IMR-90 (cell line): Measurements from ENCODE around the gene DENND1A. TPM values are rescaled to one million over a fixed set of nuclear protein-coding genes. Genes with fewer than 3 reads are reported as not detected.

Experiments used
- ATAC-seq: fragments of 200-7000 bp; cut with Tn5 transposase; 2 replicates; pipeline ENCODE4 v1.9.1; 2020; ENCODE audit warnings: low read depth, mild to moderate bottlenecking, moderate library complexity
- BruUV-seq: library from RNA; stranded (reverse); fragments of 400-500 nt; replicated peaks from 2 replicates; lab custom pipeline; 2021; lab: Mats Ljungman, UMichigan
- CTCF ChIA-PET: fragments of 300-600 bp; formaldehyde crosslinking; extraction: SDS; loops from one replicate; lab custom pipeline; 2021; ENCODE audit warnings: antibody characterized with exemption; lab: Yijun Ruan, JAX
- POLR2A ChIA-PET: fragments of 300-600 bp; sonication (Branson Sonifier 250); formaldehyde crosslinking; loops from one replicate; lab custom pipeline; 2022; ENCODE audit warnings: antibody characterized with exemption; ENCODE audit not compliant: unreplicated experiment; lab: Charles Lee
- DNase-seq: peaks from one replicate; pipeline ENCODE4 v3.0.0; 2013
- H2AFZ ChIP-seq: replicated peaks from 2 replicates; pipeline ENCODE3; 2013; ENCODE audit warnings: low read length, mild to moderate bottlenecking; ENCODE audit not compliant: poor library complexity
- H2AK5ac ChIP-seq: 2 replicates; pipeline ENCODE4 v1.6.1; 2013; ENCODE audit warnings: low read depth, low read length, inconsistent platforms
- H2AK9ac ChIP-seq: replicated peaks from 2 replicates; pipeline ENCODE3; 2013; ENCODE audit warnings: mild to moderate bottlenecking, low read depth, low read length, moderate library complexity; ENCODE audit not compliant: poor library complexity
- H2BK120ac ChIP-seq: 2 replicates; pipeline ENCODE4 v1.6.1; 2013; ENCODE audit warnings: low read depth, low read length, inconsistent platforms
- H2BK15ac ChIP-seq: 3 replicates; pipeline ENCODE4 v1.6.1; 2013; ENCODE audit warnings: low read depth, low read length, inconsistent platforms
- H2BK20ac ChIP-seq: 2 replicates; pipeline ENCODE4 v1.6.1; 2013; ENCODE audit warnings: low read depth, mild to moderate bottlenecking, inconsistent platforms, low read length, moderate library complexity
- H2BK5ac ChIP-seq: 2 replicates; pipeline ENCODE4 v1.6.1; 2013; ENCODE audit warnings: mild to moderate bottlenecking, low read depth, low read length, inconsistent platforms; ENCODE audit not compliant: poor library complexity, severe bottlenecking
- H3K14ac ChIP-seq: replicated peaks from 2 replicates; pipeline ENCODE4 v1.6.1; 2013; ENCODE audit warnings: low read depth, low read length, inconsistent platforms
- H3K18ac ChIP-seq: 2 replicates; pipeline ENCODE4 v1.6.1; 2013; ENCODE audit warnings: low read depth, low read length, control low read depth
- H3K23ac ChIP-seq: 2 replicates; pipeline ENCODE4 v1.6.1; 2013; ENCODE audit warnings: low read depth, low read length, inconsistent platforms
- H3K27ac ChIP-seq: 2 replicates; pipeline ENCODE4 v1.5.1; 2013; ENCODE audit warnings: mild to moderate bottlenecking, control low read depth, low read length; ENCODE audit not compliant: insufficient read depth
- H3K27me3 ChIP-seq: 2 replicates; pipeline ENCODE4 v1.6.1; 2013; ENCODE audit warnings: low read length; ENCODE audit not compliant: control insufficient read depth, insufficient read depth
- H3K36me3 ChIP-seq: 2 replicates; pipeline ENCODE4 v1.6.1; 2013; ENCODE audit warnings: low read length, mixed read lengths; ENCODE audit not compliant: control insufficient read depth, insufficient read depth
- H3K4ac ChIP-seq: 2 replicates; pipeline ENCODE4 v1.6.1; 2013; ENCODE audit warnings: low read depth, low read length, inconsistent platforms
- H3K4me1 ChIP-seq: 2 replicates; pipeline ENCODE4 v1.6.1; 2013; ENCODE audit warnings: low read length, mixed read lengths; ENCODE audit not compliant: control insufficient read depth, insufficient read depth
- H3K4me2 ChIP-seq: 2 replicates; pipeline ENCODE4 v1.6.1; 2013; ENCODE audit warnings: low read depth, mild to moderate bottlenecking, control low read depth, low read length, moderate library complexity
- H3K4me3 ChIP-seq: 2 replicates; pipeline ENCODE4 v1.5.1; 2013; ENCODE audit warnings: low read depth, mild to moderate bottlenecking, control low read depth, low read length, moderate library complexity; ENCODE audit not compliant: insufficient read depth
- H3K56ac ChIP-seq: 2 replicates; pipeline ENCODE4 v1.6.1; 2013; ENCODE audit warnings: low read length, inconsistent platforms; ENCODE audit not compliant: insufficient read depth; ENCODE audit errors: extremely low read depth
- H3K79me1 ChIP-seq, 2 experiments: 2 replicates each; pipeline ENCODE4 v1.6.1; 2013; ENCODE audit warnings: low read length in 2 of 2, inconsistent platforms in 1 of 2, low read depth in 1 of 2
- H3K9ac ChIP-seq: 2 replicates; pipeline ENCODE4 v1.6.1; 2013; ENCODE audit warnings: low read depth, low read length, control low read depth
- H3K9me1 ChIP-seq: 2 replicates; pipeline ENCODE4 v1.6.1; 2013; ENCODE audit warnings: low read length, inconsistent platforms; ENCODE audit not compliant: insufficient read depth
- H3K9me3 ChIP-seq: 2 replicates; pipeline ENCODE4 v1.6.1; 2013; ENCODE audit warnings: low read length; ENCODE audit not compliant: control insufficient read depth, insufficient read depth
- H4K20me1 ChIP-seq: 2 replicates; pipeline ENCODE4 v1.6.1; 2013; ENCODE audit warnings: low read length, inconsistent platforms; ENCODE audit not compliant: insufficient read depth
- H4K5ac ChIP-seq: 2 replicates; pipeline ENCODE4 v1.6.1; 2013; ENCODE audit warnings: mild to moderate bottlenecking, low read depth, low read length, control low read depth
- H4K8ac ChIP-seq, 2 experiments: 2 replicates each; pipeline ENCODE4 v1.6.1; 2013; ENCODE audit warnings: low read depth in 2 of 2, low read length in 2 of 2, control low read depth in 1 of 2, inconsistent platforms in 1 of 2
- H4K91ac ChIP-seq: 2 replicates; pipeline ENCODE4 v1.6.1; 2013; ENCODE audit warnings: low read depth, low read length, inconsistent platforms; ENCODE audit not compliant: insufficient read depth
- BHLHE40 ChIP-seq: fragments of 150-350 bp; IDR thresholded peaks from 2 replicates; pipeline ENCODE4 v1.6.1; 2016; ENCODE audit warnings: mild to moderate bottlenecking, low read depth, low read length
- CHD1 ChIP-seq: IDR thresholded peaks from 2 replicates; pipeline ENCODE4 v1.6.1; 2012; ENCODE audit warnings: low read depth, low read length, improper control_type of control experiment
- NFE2L2 ChIP-seq: fragments of 150-350 bp; IDR thresholded peaks from 2 replicates; pipeline ENCODE4 v1.6.1; 2016; ENCODE audit warnings: low read depth, mild to moderate bottlenecking, low read length
- RCOR1 ChIP-seq: IDR thresholded peaks from 2 replicates; pipeline ENCODE4 v1.6.1; 2012; ENCODE audit warnings: mild to moderate bottlenecking, low read length, improper control_type of control experiment; ENCODE audit not compliant: insufficient replicate concordance
- SMC3 ChIP-seq: fragments of 150-350 bp; IDR thresholded peaks from 2 replicates; pipeline ENCODE4 v1.6.1; 2016; ENCODE audit warnings: low read depth, mild to moderate bottlenecking, antibody characterized with exemption, low read length, moderate library complexity
- WGBS, 2 experiments: methylation state at CpG; one replicate each; pipeline versions ENCODE4 v1.1.5 to v1.1.7; 2013; ENCODE audit warnings: missing lambda C conversion rate in 2 of 2; ENCODE audit not compliant: insufficient read length in 1 of 2; ENCODE audit errors: extremely low coverage in 2 of 2; 5-methylcytosine and 5-hydroxymethylcytosine counted together
- dilution Hi-C: fragments of 300-500 bp; cut with HindIII; formaldehyde crosslinking; loops from one replicate; pipeline ENCODE4 v1.14.3; 2018; ENCODE audit warnings: low sequenced_read_pairs; ENCODE audit not compliant: unreplicated experiment
- in situ Hi-C: fragments of 300-500 bp; cut with MboI; formaldehyde crosslinking; loops from 3 replicates; pipeline ENCODE4 v1.14.3; 2019; ENCODE audit warnings: low sequenced_read_pairs, inconsistent platforms, mixed read lengths
- intact Hi-C: fragments of 100-400 bp; cut with micrococcal nuclease; formaldehyde crosslinking; loops from 2 replicates; pipeline ENCODE4 v1.10.0; 2022
- polyA plus RNA-seq, 3 experiments: library from polyadenylated mRNA; depleted of rRNA; stranded (reverse); fragments of >200 nt; gene quantifications; 2 replicates each; pipeline ENCODE4 v1.2.3, GENCODE V29; 2012; ENCODE audit warnings: low replicate concordance in 1 of 3
- total RNA-seq: library from RNA; depleted of rRNA; stranded (reverse); fragments of >200 nt; gene quantifications from 2 replicates; pipeline ENCODE4 v1.2.3, GENCODE V29; 2012

Gene DENND1A
- total and polyA plus RNA-seq, 2 of the 4 experiments (the other 2 are of a cell fraction): 21.4 to 27.6 TPM

DNA sequence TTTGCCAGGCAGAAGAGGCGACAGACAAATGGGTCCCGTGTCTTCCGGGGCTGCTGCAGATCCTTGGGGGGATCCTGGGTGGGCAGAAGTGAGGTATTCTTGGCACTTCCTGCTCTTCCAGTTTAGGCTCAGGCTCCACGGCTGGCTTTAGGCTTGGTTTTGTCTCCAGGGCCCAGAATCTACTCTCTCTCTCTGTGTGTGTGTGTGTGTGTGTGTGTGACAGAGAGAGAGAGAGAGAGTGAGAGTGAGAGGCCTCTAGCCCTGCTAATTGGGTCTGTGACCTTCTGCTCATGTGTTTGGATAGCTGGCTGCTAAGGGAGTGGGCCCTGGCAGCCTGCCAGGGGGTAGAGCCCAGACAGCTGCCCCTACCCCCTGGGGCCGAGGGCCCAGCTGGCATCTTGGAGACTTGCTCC, 534.6 kb downstream of the DENND1A start:
- Histone ChIP-seq H2BK20ac (no peak overlapping the region), H3K23ac (no peak overlapping the region), H3K4me1 (no peaks in the 10 kb centered on the region), H3K27me3 (no peaks in the 10 kb centered on the region; the same call in 1 of the 2 replicates), H3K18ac (no peak overlapping the region), H3K9me1 (no peaks in the 10 kb centered on the region), H3K36me3 (no peaks in the 10 kb centered on the region), H4K20me1 (no peaks in the 10 kb centered on the region), H3K27ac (no peak overlapping the region), H2BK15ac (no peak overlapping the region), H2AFZ (no peak overlapping the region), H4K5ac (no peak overlapping the region), H4K8ac (no peak overlapping the region), H3K79me1 (no peaks in the 10 kb centered on the region), H3K4me3 (no peak overlapping the region), H3K4ac (no peak overlapping the region), H3K9ac (no peak overlapping the region), H3K9me3 (no peaks in the 10 kb centered on the region), H2AK5ac (no peak overlapping the region), H2BK120ac (no peak overlapping the region), H2AK9ac (no peak overlapping the region), H2BK5ac (no peak overlapping the region), H3K56ac (no peak overlapping the region), H4K91ac (no peak overlapping the region), H3K14ac (no peak overlapping the region), H3K4me2 (no peak overlapping the region)
- intact Hi-C loops: no loop called here
- ATAC-seq: peak; percentile 44; the same call in 1 of the 2 replicates
- WGBS, 2 experiments: 50% methylated on average over 1 of the region's 5 CpGs; no CpG with 5 or more reads in 1 of the 2 experiments
- TF ChIP-seq SMC3: no peak
- no peak for TF ChIP-seq BHLHE40
- no peak for TF ChIP-seq RCOR1
- no peak for TF ChIP-seq NFE2L2
- TF ChIP-seq CHD1: no peak
- BruUV-seq: no TSS peak
- ChIA-PET CTCF (no interaction called here), POLR2A (no interaction called here)
- in situ Hi-C loops: loop anchor here (5.0 kb wide), 1 partner anchor 637 kb away; no protein-coding TSS in a partner anchor
- DNase-seq: no peak
- dilution Hi-C loops: no loop called here
